HG02885 (cell line): ENCODE measurements around the gene MUC3A.
"Not testable (repeated sequence)": the region's sequence is repeated elsewhere in the genome, so short reads cannot be mapped to it uniquely, and the experiment has no call there.

Experiments
- ATAC-seq: cut with Tn5 transposase; IDR thresholded peaks from one replicate; pipeline ENCODE4 v1.9.1; 2021; ENCODE audit warnings: mild to moderate bottlenecking; ENCODE audit not compliant: unreplicated experiment, poor library complexity

The MUC3A gene

GRCh38 chr7:100949227-100949932, at the start of gene MUC3A:
Gene MUC3A (plus strand): TSS chr7:100949534. CDS start chr7:100949625, 91 bp downstream.
- ATAC-seq = no peak

DNA sequence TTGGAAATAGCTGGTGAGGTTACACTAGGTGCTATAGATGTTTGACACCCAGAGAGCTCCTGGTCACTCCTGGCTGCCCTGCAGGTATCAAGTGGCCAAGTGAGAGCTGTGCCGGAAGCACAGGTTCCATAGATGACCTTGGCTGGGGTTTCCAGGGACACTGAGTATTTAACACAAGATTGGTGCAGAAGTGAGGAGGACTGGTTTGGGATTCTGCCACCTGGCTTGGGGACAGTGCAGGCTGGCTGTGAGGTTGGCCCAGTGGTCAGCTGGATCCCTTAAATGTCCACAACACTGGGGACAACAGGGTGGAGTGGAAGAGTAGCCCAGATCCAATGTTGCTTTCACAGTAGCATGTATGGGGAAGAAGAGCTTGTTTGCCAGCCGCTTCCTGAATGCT, 48.4 kb upstream of the MUC3A start:
- no peak for ATAC-seq

DNA sequence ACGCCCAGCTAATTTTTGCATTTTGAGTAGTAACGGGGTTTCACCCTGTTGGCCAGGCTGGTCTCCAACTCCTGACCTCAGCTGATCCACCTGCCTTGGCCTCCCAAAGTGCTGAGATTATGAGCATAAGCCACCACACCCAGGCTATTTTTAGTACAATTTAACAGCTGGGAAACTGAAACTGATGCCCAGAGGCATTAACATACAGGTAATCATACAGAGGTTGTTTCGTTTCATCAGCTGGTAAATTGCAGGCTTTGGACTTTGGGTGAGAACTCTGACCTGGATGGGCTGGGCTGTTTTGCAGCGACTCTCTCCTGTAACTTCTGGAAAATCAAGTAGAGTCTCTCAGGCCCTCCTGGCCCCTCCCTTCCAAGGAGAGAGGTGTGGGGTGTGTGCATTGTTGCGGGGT, 47.4 kb upstream of the MUC3A start:
- no peak for ATAC-seq

DNA sequence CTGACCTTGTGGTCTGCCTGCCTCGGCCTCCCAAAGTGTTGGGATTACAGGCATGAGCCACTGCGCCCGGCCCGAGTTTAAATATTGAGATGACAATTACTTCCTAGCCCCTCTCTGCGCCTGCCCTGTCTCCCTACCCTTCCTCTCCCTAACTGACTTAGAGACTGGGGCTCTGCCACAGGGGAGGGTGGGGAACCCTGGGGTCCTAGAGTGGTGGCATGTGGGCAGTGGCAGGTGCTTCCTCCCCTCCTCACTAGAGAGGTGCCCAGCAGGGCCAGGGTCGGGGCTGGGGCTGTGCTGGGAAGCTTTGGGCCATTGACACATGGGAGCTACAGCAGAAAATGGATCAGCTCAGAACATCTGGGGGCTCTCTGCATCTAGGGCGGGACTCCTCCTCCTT, 46.7 kb upstream of the MUC3A start:
- no peak for ATAC-seq

GRCh38 chr7:100908512-100908911, 40.8 kb upstream of the MUC3A start:
- no peak for ATAC-seq

GRCh38 chr7:100910443-100910842, 38.9 kb upstream of the MUC3A start:
- not testable (repeated sequence) for ATAC-seq

- ATAC-seq = no peak
Observed at GRCh38 chr7:100911484-100911883, 37.9 kb upstream of the MUC3A start.

- ATAC-seq = no peak
Observed at GRCh38 chr7:100914208-100914878, 35.0 kb upstream of the MUC3A start.

- no peak for ATAC-seq
Observed at GRCh38 chr7:100914879-100915447, 34.4 kb upstream of the MUC3A start.

DNA sequence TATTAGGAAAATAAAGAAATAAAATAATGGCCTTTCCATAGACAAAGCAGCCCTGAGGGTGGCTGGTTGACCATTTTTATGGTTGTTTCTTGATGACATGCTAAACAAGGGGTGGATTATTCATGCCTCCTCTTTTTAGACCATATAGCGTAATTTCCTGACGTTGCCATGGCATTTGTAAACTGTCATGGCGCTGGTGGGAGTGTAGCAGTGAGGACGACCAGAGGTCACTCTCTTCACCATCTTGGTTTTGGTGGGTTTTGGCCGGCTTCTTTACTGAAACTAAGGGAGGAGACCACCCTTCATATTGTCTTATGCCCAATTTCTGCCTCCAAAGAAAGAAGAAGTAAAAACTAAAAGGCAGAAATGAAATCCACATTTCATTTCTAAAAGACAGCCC, 30.0 kb upstream of the MUC3A start:
- ATAC-seq = not testable (repeated sequence)

GRCh38 chr7:100919779-100920437, 29.4 kb upstream of the MUC3A start:
- ATAC-seq = not testable (repeated sequence)

DNA sequence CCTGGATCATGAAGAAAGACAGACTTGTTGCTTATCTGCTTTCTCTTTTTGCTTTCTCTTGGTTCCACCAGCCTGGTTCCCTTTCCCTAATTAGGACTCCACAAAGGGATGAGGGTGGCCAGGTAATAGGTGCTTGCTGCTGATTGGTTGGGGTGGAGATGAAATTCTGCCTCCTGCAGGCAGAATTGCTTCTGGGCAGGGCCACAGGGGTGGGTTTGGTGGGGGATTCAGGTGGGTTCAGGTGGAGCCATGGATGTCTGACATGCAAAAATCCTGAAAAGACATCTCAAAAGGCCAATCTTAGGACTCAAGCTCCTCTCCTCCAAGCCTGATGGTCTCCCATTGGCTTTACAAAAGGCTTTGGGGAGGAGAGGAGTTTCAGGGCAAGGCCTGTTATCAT, 28.3 kb upstream of the MUC3A start:
- no peak for ATAC-seq

DNA sequence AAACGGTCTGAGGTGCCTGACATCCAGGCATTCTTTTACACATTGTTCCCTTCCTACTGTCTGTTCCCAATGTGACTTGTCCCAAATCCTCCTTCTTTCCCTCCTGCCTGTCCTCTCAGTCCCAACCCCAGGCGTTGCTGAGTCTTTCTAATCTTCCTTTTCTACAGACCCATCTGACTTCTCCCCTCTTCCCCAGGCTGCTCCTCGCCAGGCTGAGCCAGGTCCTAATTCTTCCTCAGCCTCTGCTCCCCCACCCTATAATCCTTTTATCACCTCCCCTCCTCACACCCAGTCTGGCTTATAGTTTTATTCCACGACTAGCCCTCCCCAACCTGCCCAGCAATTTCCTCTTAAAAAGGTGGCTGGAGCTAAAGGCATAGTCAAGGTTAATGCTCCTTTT, 25.7 kb upstream of the MUC3A start:
- ATAC-seq = not testable (repeated sequence)

GRCh38 chr7:100929808-100930174, 19.5 kb upstream of the MUC3A start:
- ATAC-seq = no peak

- ATAC-seq = no peak
Observed at GRCh38 chr7:100933734-100934133, 15.6 kb upstream of the MUC3A start.

DNA sequence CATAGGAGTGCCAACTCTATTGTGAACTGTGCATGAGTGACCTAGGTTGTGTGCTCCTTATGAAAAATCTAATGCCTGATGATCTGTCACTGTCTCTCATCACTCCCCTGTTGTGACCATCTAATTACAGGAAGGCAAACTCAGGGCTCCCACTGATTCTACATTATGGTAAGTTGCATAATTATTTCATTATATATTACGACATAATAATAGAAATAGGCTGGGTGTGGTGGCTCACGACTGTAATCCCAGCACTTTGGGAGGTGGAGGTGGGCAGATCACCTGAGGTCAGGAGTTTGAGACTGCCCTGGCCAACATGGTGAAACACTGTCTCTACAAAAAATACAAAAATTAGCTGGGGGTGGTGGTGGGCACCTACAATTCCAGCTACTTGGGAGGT, 14.0 kb upstream of the MUC3A start:
- ATAC-seq = not testable (repeated sequence)

DNA sequence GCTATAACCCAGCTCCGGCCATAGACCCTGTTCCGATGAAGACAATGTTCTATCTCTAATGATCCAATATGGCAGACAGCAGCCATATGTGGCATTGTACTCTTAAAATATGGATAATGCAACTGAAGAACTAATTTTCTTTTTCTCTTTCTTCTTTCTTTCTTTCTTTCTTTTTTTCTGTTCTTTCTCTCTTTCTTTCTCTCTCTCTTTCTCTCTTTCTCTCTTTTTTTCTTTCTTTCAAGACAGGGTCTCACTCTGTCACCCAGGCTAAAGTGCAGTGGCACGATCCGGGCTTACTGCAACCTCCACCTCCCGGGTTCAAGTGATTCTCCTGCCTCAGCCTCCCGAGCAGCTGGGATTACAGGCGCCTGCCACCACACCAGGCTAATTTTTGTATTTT, 13.2 kb upstream of the MUC3A start:
- ATAC-seq = not testable (repeated sequence)

- no peak for ATAC-seq
Observed at GRCh38 chr7:100942045-100942774, 7.1 kb upstream of the MUC3A start.

GRCh38 chr7:100943693-100944092, 5.6 kb upstream of the MUC3A start:
- ATAC-seq = no peak

DNA sequence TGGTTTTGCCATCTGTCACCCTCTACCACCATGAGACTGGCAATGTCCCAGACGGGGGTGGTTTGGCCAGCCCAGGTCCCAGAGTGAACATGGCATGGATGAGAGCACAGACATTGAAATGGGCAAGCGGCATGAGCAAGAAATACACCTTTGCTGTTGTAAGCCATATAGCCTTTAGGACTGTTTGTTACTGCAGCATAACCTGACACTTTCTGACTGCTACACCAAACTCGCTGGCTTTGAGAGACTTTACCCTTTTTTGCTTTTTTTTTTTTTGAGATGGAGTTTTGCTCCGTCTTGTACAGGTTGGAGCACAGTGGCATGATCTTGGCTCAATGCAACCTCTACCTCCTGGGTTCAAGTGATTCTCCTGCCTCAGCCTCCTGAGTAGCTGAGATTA, 5.2 kb upstream of the MUC3A start:
- no peak for ATAC-seq

- no peak for ATAC-seq
Observed at GRCh38 chr7:100946111-100946510, 3.2 kb upstream of the MUC3A start.
